NCI-H1105 (cell line): ENCODE data around the gene LYPLA2.
"Not testable (repeated sequence)": the region's sequence is repeated elsewhere in the genome, so short reads cannot be mapped to it uniquely, and the experiment has no call there.

Source experiments
- DNase-seq: peaks from one replicate; lab custom pipeline; 2025; lab: John Stamatoyannopoulos, UW

Gene LYPLA2

DNA sequence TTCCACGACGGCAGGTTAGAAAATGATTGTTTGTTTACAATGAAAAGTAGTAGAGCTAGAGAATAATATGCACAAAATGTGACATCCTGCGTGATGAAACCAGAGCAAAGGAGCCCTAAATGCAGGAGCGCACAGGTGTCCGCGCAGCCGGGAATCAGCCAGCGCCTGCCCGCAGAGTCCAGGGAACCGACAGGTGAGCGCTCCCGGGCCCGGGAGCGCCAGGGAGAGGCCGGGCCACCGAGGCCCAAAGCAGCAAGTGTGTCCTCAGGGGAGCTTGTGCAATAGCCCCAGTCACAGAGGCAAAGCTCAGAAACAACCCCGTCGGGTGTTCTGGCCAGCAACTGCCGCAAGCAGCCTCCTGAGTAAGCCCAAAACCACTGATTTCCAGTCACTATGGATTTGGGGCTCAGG is 10.4 kb downstream of the LYPLA2 start:
- DNase-seq, result no peak

DNA sequence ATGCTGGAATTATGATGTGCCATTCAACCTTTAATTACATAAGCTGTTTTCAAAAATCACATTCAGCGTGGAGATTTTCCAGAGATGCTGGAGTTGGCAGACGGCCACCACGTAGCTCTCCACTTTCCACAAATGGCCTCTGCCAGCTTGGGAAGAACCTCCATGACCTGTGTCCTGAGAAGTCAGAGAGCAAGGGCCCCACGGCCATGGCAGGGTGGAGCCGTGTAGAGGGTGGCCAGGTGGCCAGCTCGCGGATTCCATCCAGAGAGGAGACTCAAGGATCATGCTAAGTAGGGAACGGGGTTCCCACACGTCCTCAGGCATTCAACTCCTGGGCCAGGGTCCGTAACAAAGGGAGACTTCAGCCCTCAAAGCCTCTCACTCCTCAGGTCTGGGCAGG is 10.9 kb downstream of the LYPLA2 start:
- peak; percentile 21 for DNase-seq

DNA sequence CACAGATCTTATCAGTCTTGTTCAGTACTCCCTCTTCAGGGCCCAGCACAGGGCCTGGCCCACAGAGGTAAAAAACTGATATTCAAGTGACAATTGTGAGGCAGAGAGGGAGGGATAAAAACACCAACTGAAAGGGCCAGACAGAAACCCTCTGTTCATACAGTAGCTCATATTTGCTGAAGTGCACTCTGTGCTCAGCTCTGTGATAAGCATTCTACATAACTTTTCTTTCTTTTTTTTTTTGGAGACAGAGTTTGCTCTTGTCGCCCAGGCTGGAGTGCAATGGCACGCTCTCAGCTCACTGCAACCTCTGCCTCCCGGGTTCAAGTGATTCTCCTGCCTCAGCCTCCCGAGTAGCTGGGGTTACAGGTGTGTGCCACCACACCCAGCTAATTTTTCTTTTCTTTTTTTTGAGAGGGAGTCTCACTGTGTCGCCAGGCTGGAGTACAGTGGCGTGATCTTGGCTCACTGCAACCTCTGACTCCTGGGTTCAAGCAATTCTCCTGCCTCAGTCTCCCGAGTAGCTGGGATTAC is 11.9 kb downstream of the LYPLA2 start:
- DNase-seq, result not testable (repeated sequence)

DNA sequence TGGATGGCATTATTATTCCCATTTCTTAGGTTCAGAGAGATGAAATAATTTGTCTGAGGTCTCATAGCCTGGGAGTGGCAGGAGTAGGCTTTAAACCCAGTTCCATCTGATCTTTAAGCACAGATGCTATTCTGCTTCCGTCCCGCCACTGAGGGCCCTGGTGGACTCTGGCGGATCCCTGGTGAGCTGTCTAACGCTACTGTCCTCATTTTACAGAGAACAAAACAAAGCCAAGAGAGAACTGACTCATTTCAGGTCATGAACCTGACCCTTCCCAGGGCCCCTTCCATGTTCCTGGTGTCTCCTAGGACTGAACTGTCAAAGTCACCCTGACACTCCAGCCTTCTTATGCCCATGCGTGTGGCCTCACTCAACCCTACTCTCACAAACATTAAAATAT is 12.7 kb downstream of the LYPLA2 start:
- no peak for DNase-seq

DNA sequence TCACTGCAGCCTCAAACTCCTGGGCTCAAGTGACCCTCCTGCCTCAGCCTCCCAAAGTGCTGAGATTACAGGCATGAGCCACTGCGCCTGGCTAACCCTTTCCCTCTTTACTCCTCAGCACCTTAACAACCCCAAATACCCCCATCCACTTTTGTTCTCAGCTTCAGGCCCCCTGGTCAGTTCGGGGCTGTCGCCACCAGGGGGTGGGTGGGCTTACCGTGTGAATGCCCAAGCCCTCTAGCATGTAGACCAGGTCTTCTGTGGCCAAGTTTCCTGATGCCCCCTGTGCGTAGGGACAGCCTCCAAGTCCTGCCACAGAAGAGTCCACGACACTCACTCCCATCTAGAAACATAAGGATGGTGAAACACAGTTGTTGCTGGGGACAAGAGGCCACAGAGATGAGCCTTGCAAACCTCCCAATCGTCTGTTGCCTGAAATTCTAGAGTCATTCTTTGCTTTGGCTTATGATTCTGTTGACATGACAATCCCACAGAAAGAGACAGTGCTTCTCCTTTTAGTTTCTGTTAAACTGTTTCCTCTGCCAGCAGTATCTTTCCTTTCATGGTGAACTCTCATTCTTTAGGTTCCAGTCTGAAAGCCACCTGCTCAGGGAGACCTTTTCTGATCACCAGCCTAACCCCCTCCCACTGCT is 13.4 kb downstream of the LYPLA2 start:
- DNase-seq, result no peak

DNA sequence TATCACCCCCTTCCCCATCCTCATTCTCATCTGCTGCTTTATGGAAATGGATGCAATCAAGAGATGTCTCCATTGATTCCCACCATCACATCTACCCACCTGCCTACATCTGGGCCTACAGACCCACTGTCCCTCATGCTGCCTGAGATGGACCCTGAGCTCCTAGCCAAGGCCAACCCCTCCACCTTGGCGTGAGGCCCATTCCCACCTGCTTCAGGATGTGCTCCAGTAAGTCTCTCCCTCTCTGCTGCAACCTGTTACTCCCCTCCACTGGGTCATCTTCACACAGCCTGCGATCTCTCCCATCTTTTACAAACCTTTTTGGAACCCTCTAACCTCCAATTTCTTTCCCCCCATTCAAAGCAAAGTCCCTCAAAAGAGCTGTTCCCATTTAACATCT is 14.1 kb downstream of the LYPLA2 start:
- no peak for DNase-seq

DNA sequence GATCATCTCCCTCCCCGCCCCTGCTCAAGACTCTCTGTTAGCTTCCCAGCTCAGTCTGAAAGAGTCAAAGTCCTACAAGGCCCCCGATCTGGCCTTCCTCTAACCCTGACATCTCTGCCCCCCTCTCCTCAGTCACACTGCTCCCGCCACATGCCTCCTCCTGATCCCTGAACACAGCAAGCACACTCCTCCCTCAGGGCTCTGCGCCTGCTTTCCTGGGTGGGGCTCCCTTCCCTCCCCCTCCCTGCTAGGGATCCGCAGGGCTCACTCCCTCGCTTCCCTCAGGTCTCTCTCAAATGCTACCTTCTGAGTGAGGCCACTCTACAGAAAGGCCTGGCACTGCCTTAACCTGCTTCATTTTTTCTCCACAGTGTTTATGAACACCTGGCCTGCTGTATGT is 15.3 kb downstream of the LYPLA2 start:
- DNase-seq, result no peak

DNA sequence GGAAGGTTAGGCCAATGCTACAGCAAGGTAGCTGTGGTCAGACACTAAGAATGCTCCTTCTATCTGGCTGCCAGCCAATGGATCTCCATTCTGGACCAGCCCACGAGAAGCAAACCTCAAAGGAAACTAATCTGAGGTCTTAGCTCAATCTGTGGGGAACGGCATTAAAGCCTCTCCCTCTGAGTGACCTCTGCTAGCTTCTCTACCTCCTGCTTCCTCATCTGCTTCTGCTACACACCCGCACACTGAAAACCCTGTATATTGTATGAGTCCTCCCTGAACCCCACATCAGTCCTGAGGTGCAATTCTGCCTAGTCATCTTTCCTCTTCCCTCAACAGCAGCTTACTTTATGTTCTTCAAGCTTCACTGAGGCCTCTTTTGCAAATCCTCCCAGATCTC is 16.5 kb downstream of the LYPLA2 start:
- DNase-seq, result no peak

DNA sequence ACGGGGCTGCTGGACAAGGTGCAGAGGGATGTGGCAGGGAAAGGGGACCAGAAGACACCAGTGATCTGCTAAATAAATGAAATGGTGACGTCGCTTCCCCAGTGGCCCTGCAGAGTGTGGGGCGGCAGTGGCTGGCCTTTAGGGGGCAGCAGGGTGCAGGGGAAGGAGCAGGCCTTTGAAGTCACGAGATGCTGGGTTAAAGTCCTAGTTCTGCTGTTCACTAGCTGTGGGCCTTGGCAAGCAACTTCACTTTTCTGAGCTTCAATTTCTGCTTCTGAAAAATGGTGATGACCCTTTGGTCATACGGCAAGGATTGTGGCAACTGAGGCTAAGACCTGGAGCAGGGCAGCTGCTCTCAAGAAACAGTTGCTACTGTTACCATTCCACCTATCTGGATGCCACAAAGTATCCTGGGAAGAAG is 18.8 kb downstream of the LYPLA2 start:
- peak; percentile 45 for DNase-seq

DNA sequence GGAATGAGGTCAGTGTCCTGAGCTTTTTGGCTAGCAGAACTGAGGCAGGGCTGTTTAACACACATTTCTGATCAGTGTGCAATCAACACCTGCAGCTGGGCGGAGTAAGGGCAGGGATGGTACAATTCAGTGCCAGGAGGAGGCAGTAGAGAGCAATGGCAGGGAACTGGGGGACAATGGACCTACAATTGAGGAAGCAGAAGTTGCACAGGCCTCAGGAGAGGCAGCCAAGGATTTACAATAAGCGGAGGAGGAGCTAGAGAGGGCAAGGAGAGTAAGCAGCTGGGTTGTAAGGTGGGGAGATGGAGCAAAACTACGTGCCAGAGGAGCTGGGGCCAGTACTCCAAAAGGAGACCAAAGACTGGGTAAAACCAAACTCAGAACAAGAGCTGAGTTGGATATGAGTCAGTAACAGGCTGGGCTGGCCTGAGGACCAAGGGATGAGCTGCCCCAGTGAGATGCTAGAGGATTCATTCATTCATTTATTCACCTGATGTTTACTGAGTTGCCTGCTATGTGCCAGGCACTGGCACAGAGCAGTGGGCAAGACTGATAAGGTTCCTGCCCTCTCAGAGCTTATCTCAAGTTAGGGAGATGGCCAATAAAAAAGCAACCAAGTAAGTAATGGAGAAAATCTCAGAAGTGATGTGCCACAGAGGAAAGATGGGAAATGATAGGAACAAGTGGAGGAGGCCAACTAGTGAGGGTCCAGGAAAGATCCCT is 20.0 kb downstream of the LYPLA2 start:
- no peak for DNase-seq

DNA sequence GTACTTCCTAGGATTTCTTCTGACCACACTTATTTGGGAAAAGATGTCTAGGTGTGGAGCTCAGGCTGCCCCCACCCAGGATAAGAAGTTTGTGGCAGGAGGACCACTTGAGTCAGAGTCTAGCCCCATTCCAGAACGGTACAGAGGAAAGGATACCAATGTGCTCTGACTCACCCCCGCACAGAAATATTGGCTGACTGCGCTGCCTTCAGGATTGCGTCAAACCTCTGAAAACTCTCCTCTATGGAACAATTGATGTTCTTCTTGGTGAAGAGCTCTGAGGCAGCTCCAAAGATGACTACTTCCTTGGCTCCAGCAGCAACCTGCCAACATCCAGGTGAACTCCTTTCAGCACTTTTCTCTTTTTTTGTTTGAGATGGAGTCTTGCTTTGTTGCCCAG is 23.1 kb downstream of the LYPLA2 start:
- no peak for DNase-seq

DNA sequence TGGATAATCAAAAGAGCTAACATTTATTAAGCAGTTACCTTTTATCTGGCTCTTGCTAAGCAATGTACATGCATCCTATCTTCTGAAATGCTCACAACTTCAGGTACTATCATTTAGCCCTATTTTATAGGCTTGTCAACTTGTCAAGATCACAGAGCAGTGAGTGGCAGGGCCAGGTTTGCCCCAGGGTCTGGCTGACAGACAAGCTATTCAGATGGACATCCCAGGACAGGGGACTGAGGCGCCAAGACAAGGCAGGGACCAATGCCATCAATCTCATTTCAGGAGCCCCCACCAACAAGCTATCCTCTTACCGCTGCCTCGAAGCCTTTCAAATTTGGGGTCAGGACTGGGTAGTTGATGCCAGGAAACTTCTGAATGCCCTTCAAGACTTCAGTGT is 25.4 kb downstream of the LYPLA2 start:
- no peak for DNase-seq

DNA sequence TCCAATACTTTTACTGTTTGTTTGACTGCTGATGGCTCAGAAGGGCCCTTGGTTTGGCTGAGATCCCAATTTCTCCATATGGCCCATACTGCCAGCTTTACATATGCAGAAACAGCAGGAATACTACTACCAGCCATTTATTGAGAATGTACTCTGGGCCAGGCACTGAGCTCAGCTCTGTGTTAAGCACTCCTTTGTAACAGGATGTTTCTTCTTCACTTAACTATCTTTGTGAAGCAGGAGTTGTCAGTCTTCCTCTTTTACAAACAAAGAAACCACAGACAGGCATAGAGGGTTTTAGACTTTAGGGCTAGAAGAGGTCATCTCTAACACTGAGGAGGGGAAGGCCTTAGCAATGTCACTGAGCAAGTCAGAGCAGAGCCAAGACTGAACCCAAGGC is 26.0 kb downstream of the LYPLA2 start:
- no peak for DNase-seq

DNA sequence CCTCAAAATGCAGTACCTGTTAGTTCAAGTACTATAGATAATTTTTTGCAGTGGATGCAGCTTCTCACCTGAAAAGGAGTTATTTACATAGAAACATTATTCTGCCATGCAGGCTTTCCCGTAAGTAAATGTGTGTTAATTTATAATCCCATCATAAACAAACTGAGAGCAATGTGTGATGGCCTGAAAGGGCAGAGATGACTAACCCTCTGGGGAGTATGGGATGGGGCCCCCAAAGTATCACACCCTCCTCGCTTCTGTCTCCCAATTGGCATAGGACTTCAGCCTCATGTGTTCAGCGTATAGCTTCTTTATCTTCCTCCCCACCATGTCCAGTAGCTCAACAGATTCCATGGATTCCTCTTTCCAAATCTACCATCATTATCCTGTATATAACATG is 26.7 kb downstream of the LYPLA2 start:
- no peak for DNase-seq

DNA sequence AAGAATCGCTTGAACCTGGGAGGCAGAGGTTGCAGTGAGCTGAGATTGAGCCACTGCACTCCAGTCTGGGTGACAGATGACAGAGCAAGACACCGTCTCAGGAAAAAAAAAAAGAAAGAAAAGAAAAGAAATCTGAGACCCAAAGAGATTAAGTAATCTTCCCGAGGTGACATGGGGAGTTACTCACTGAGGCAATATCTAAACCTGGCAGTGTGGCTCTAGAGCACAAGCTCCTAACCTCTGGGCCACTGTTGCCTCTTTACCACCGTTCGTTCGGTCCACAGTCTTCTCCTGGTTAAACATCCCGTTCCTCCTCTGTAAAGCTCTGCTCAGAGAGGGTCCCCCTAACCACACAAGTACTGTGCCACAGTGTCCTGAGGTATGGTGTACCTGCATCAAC is 32.8 kb downstream of the LYPLA2 start:
- no peak for DNase-seq

DNA sequence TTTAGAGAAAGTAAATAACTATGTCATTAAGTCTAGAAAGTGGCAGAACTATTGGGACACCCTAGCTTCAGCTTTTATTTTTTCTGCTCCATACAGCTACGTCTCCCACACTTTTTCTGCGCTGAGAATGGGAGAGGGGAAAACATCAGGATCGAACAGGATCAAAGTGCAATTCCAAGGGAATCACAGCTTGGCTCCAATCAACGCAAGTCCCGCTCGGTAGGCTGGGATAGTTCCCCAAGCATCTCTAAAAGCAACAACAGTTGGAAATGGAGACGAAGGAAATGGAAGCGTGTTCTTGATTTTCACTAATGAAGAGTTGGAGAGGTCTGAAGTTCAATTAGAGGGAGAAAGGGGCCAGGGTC is 33.7 kb downstream of the LYPLA2 start:
- no peak for DNase-seq

DNA sequence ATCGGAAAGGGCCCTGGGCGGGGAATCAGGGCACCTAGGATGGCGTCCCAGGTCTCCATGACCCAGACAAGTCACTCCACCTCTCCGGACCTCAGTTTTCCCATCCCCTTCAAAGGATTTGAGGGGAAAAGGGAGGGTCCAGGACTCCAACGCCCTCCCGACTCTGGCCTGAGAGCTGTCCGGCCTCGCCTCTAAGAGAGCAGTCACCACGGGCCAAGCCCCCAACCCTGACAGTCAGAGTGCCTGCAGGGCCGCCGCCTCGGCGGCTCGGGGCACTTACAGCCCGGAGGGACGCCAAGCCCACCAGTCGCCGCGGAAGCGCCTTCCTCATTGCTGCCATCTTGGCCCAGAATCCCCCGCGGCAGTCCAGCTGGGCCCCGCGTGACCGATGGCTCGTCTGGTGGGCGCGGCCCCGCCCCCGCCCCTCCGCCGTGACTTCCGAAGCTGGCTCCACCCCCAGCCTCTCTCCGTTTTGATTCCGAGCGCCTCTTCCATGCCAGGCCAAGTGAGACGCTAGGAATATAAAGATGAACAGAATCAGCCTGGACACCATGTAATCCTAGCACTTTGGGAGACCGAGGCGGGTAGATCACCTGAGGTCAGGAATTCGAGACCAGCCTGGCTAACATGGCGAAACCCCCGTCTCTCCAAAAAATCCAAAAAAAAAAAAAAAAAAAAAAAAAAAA is 34.3 kb downstream of the LYPLA2 start, which contains the start of gene HMGCL:
Gene HMGCL, minus strand, starts transcription at position 354 of the 686 bp plus-strand sequence. Its CDS starts 14 bp downstream, at position 340.
- DNase-seq, result peak; percentile 90

DNA sequence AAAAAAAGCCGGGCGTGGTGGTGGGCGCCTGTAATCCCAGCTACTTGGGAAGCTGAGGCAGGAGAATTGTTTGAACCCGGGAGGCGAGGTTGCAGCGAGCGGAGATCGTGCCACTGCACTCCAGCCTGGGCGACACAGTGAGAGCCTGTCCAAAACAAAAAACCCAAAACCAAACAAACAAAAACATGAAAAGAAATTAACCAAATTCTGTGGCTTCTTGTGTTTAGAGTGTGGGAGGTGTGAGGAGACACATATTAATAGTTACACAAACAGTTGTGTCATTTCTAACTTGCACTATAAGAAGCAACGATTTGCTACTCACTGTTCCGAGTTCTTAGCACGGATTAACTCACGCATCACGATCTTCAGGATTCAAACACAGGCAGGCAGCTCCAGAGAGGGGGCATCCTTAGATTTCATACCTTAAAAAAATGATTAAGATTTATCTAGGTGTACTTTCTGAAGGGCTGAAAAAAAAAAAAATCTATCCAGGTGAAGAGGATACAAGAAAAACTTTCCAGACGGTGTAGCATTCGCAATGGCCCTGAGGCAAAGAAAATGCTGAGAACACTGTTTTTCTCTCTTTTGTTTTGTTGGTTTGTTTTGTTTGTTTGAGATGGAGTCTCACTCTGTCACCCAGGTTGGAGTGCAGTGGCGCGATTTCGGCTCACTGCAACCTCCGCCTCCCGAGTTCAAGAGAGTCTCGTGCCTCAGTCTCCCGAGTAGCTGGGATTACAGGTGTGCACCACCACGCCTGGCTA is 35.0 kb downstream of the LYPLA2 start:
- DNase-seq, result no peak

DNA sequence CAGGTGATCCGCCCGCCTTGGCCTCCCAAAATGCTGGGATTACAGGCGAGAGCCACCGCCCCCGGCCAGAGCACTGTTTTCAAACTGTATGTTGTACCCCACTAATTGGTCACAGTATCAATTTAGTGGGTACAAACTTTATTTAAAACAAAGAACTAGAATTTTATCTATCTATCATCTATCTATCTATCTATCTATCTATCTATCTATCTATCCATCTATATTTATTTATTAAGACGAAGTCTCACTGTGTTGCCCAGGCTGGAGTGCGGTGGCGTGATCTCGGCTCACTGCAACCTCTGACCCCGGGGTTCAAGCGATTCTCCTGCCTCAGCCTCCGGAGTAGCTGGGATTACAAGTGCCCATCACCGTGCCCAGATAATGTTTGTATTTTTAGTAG is 35.6 kb downstream of the LYPLA2 start:
- not testable (repeated sequence) for DNase-seq

DNA sequence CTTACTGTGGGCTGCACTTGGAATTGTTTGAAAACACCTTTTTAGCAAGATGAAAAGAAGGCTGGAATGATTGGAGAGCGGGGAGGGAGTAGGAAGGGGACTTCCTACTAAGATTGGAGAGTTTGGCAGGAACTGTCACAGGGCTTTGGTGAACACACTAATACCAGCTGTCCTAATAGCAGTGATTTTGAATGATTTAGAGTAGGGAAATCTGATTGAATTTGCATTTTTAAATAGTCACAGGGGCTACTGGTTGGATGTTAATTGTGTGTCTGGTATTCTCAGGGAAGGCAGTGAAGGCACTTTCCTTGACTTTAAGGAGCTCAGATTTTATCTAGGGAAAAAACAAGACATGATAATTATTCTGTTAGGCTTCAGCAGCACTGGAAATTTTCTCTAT is 36.8 kb downstream of the LYPLA2 start:
- no peak for DNase-seq

DNA sequence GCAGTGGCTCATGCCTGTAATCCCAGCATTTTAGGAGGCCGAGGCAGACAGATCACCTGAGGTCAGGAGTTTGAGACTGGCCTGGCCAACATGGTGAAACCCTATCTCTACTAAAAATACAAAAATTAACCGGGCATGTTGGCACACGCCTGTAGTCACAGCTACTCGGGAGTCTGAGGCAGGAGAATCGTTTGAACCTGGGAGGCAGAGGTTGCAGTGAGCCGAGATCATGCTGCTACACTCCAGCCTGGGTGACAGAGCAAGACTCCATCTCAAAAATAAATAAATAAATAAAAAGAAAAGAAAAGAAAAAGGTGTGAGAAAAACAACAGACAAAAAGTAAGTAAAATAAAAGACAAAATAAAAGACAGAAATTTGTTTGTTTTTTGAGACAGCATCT is 43.2 kb downstream of the LYPLA2 start:
- not testable (repeated sequence) for DNase-seq

DNA sequence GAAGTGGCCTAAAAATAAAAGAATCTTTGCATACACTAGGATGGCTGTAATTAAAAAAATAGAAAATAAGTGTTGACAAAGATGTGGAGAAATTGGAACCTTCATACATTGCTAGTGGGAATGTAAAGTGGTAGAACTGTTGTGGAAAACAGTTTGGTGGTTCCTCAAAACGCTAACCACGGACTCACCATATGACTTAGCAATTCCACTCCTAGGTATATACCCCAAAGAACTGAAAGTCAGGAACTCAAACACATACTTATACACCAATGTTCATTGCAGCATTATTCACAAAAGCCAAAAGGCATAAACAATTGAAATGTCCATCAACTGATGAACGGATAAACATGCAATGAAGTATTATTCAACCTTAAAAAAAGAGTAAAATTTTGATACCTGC is 45.1 kb downstream of the LYPLA2 start:
- DNase-seq, result no peak
